A673 (cell line): ENCODE results near the gene SUN1. TPM values are rescaled to one million over a fixed set of nuclear protein-coding genes. Genes with fewer than 3 reads are reported as not detected.

Experiments
- BruUV-seq: library from RNA; stranded (reverse); fragments of 400-500 nt; replicated peaks from 2 replicates; lab custom pipeline; 2021; lab: Mats Ljungman, UMichigan
- CTCF ChIA-PET: fragments of 300-600 bp; sonication (Branson Sonifier 250); formaldehyde crosslinking; loops from one replicate; lab custom pipeline; 2022; ENCODE audit warnings: antibody characterized with exemption; lab: Charles Lee
- POLR2A ChIA-PET: fragments of 300-600 bp; sonication (Branson Sonifier 250); formaldehyde crosslinking; loops from one replicate; lab custom pipeline; 2022; ENCODE audit warnings: antibody characterized with exemption; ENCODE audit not compliant: low non-redundant PET; lab: Charles Lee
- DNase-seq: peaks from one replicate; pipeline ENCODE4 v3.0.0-alpha.2; 2015; ENCODE audit warnings: low spot score
- H3K27ac ChIP-seq: fragments of 200-600 bp; sonication (generic); 2 replicates; pipeline ENCODE4 v1.5.1; 2016; ENCODE audit warnings: mixed run types, low read depth, mild to moderate bottlenecking, mixed read lengths, antibody characterized with exemption, low read length; ENCODE audit not compliant: poor library complexity, severe bottlenecking
- H3K27me3 ChIP-seq: fragments of 200-600 bp; sonication (generic); replicated peaks from 2 replicates; pipeline ENCODE4 v1.6.1; 2017; ENCODE audit warnings: mixed run types, low read depth, mild to moderate bottlenecking, mixed read lengths, antibody characterized with exemption, low read length; ENCODE audit not compliant: insufficient read depth, poor library complexity
- H3K36me3 ChIP-seq: fragments of 200-600 bp; sonication (generic); 2 replicates; pipeline ENCODE4 v1.6.1; 2016; ENCODE audit warnings: mixed run types, mild to moderate bottlenecking, mixed read lengths, antibody characterized with exemption, low read length; ENCODE audit not compliant: insufficient read depth, poor library complexity, severe bottlenecking
- H3K4me1 ChIP-seq: fragments of 200-600 bp; sonication (generic); 2 replicates; pipeline ENCODE4 v1.6.1; 2017; ENCODE audit warnings: mixed run types, mild to moderate bottlenecking, mixed read lengths, antibody characterized with exemption, low read length; ENCODE audit not compliant: insufficient read depth, poor library complexity, severe bottlenecking
- H3K4me3 ChIP-seq: fragments of 200-600 bp; sonication (generic); 2 replicates; pipeline ENCODE4 v1.5.1; 2016; ENCODE audit warnings: low read depth, mixed run types, mild to moderate bottlenecking, mixed read lengths, low read length; ENCODE audit not compliant: poor library complexity, severe bottlenecking
- H3K9me3 ChIP-seq: fragments of 200-600 bp; sonication (generic); 2 replicates; pipeline ENCODE4 v1.6.1; 2016; ENCODE audit warnings: mixed run types, low read depth, mild to moderate bottlenecking, mixed read lengths, antibody characterized with exemption, low read length; ENCODE audit not compliant: poor library complexity, severe bottlenecking
- CTCF ChIP-seq: fragments of 300-800, 200-600 bp; sonication (generic); conservative IDR thresholded peaks from 2 replicates; pipeline ENCODE4 v1.5.1; 2017; ENCODE audit warnings: low read depth, mild to moderate bottlenecking, antibody characterized with exemption, low read length, moderate library complexity, mixed read lengths
- EZH2 ChIP-seq: fragments of 200-600 bp; sonication (generic); IDR thresholded peaks from 2 replicates; pipeline ENCODE4 v1.6.1; 2017; ENCODE audit warnings: borderline replicate concordance, low read depth, mild to moderate bottlenecking, mixed read lengths, antibody characterized with exemption, low read length; ENCODE audit not compliant: poor library complexity, severe bottlenecking
- intact Hi-C: fragments of 100-400 bp; cut with micrococcal nuclease; formaldehyde crosslinking; loops from one replicate; pipeline ENCODE4 v1.10.0; 2022; ENCODE audit not compliant: unreplicated experiment
- total RNA-seq: library from RNA; stranded (reverse); gene quantifications from 2 replicates; pipeline ENCODE4 v1.2.3, GENCODE V29; 2021

Gene SUN1
- total RNA-seq, 1 experiment from 2014 or later, result 189 TPM

- ChIA-PET POLR2A (no interaction called here), CTCF (no interaction called here)
- Histone ChIP-seq H3K27ac (no peak overlapping the region), H3K27me3 (no peaks in the 10 kb centered on the region), H3K4me3 (no peak overlapping the region), H3K4me1 (peaks cover 11% of the 10 kb centered on the region), H3K9me3 (no peaks in the 10 kb centered on the region), H3K36me3 (peaks cover 84% of the 10 kb centered on the region)
- TF ChIP-seq EZH2 (no peak), CTCF (no peak)
- intact Hi-C loops, result no loop called here
- BruUV-seq, result no TSS peak
- DNase-seq, result no peak
Observed at GRCh38 chr7:857661-858060, 25.4 kb downstream of the SUN1 start.

GRCh38 chr7:859359-860030 lies 27.2 kb downstream of the SUN1 start:
- Histone ChIP-seq H3K9me3 (no peaks in the 10 kb centered on the region), H3K27ac (no peak overlapping the region), H3K36me3 (peaks cover 83% of the 10 kb centered on the region), H3K4me3 (no peak overlapping the region), H3K27me3 (no peaks in the 10 kb centered on the region), H3K4me1 (peaks cover 12% of the 10 kb centered on the region)
- TF ChIP-seq EZH2, result no peak
- no peak for TF ChIP-seq CTCF
- intact Hi-C loops, result no loop called here
- DNase-seq, result no peak
- ChIA-PET CTCF (no interaction called here), POLR2A (no interaction called here)
- BruUV-seq, result no TSS peak

GRCh38 chr7:860149-860548 lies 27.9 kb downstream of the SUN1 start:
- H3K36me3 ChIP-seq, result peaks cover 76% of the 10 kb centered on the region
- CTCF ChIA-PET, result no interaction called here
- POLR2A ChIA-PET, result no interaction called here
- no peak for DNase-seq
- H3K4me1 ChIP-seq, result peaks cover 12% of the 10 kb centered on the region
- H3K9me3 ChIP-seq, result no peaks in the 10 kb centered on the region
- TF ChIP-seq EZH2, result no peak
- TF ChIP-seq CTCF, result no peak
- H3K4me3 ChIP-seq, result no peak overlapping the region
- intact Hi-C loops, result no loop called here
- H3K27ac ChIP-seq, result no peak overlapping the region
- H3K27me3 ChIP-seq, result no peaks in the 10 kb centered on the region
- no TSS peak for BruUV-seq
